Activated CD8-positive, alpha-beta T cell treated with anti-CD3 and anti-CD28 coated beads for 36 hours (primary cell): Measurements from ENCODE around the gene NDST4. TPM values are rescaled to one million over a fixed set of nuclear protein-coding genes. Genes with fewer than 3 reads are reported as not detected.

Experiments used
- ATAC-seq: fragments of 200-7000 bp; cut with Tn5 transposase; one replicate; pipeline ENCODE4 v1.10.0; 2021; ENCODE audit warnings: mild to moderate bottlenecking, moderate library complexity
- CTCF ChIA-PET: fragments of 350-600 bp; sonication (Branson Sonifier 250); formaldehyde crosslinking; loops from one replicate; lab custom pipeline; 2021; ENCODE audit warnings: antibody characterized with exemption; lab: Charles Lee
- POLR2A ChIA-PET: fragments of 350-600 bp; sonication (Branson Sonifier 250); formaldehyde crosslinking; loops from one replicate; lab custom pipeline; 2021; ENCODE audit warnings: antibody characterized with exemption; lab: Charles Lee
- DNase-seq: peaks from one replicate; pipeline ENCODE4 v3.0.0-alpha.2; 2020
- H3K27ac Mint-ChIP-seq: one replicate; pipeline ENCODE4 v1.8.0; 2021; ENCODE audit warnings: mild to moderate bottlenecking, mixed read lengths
- H3K27me3 Mint-ChIP-seq: one replicate; pipeline ENCODE4 v1.8.0; 2021; ENCODE audit warnings: mixed read lengths
- H3K36me3 Mint-ChIP-seq: one replicate; pipeline ENCODE4 v1.8.0; 2021; ENCODE audit warnings: low read depth, mixed read lengths
- H3K4me1 Mint-ChIP-seq: one replicate; pipeline ENCODE4 v1.8.0; 2021; ENCODE audit warnings: low read depth, mixed read lengths
- H3K4me3 Mint-ChIP-seq: one replicate; pipeline ENCODE4 v1.8.0; 2021; ENCODE audit warnings: mild to moderate bottlenecking, moderate library complexity, mixed read lengths
- H3K9me3 Mint-ChIP-seq: one replicate; pipeline ENCODE4 v1.8.0; 2021; ENCODE audit warnings: mixed read lengths
- intact Hi-C: fragments of 100-400 bp; cut with micrococcal nuclease; formaldehyde crosslinking; loops from one replicate; pipeline ENCODE4 v1.10.0; 2022
- total RNA-seq, 2 experiments: library from RNA; stranded (reverse); gene quantifications; one replicate each; pipeline ENCODE4 v1.2.3, GENCODE V29; 2021
- TF ChIP-seq, protein P1 (sequence below): fragments of 200-600 bp; IDR thresholded peaks from one replicate; pipeline ENCODE4 v1.8.0; 2022; ENCODE audit warnings: antibody characterized with exemption, mild to moderate bottlenecking

The NDST4 gene
- total RNA-seq, 2 experiments from 2014 or later, result not detected

- Mint-ChIP-seq H3K36me3 (no peaks in the 10 kb centered on the region), H3K4me3 (no peak overlapping the region), H3K27me3 (no peaks in the 10 kb centered on the region), H3K4me1 (no peaks in the 10 kb centered on the region), H3K9me3 (peaks cover 2% of the 10 kb centered on the region), H3K27ac (no peak overlapping the region)
- TF ChIP-seq, protein P1, sequence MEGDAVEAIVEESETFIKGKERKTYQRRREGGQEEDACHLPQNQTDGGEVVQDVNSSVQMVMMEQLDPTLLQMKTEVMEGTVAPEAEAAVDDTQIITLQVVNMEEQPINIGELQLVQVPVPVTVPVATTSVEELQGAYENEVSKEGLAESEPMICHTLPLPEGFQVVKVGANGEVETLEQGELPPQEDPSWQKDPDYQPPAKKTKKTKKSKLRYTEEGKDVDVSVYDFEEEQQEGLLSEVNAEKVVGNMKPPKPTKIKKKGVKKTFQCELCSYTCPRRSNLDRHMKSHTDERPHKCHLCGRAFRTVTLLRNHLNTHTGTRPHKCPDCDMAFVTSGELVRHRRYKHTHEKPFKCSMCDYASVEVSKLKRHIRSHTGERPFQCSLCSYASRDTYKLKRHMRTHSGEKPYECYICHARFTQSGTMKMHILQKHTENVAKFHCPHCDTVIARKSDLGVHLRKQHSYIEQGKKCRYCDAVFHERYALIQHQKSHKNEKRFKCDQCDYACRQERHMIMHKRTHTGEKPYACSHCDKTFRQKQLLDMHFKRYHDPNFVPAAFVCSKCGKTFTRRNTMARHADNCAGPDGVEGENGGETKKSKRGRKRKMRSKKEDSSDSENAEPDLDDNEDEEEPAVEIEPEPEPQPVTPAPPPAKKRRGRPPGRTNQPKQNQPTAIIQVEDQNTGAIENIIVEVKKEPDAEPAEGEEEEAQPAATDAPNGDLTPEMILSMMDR, result no peak
- DNase-seq (no peak), ATAC-seq (no peak)
- POLR2A ChIA-PET, result no interaction called here
- CTCF ChIA-PET, result no interaction called here
- intact Hi-C loops, result no loop called here
Measured at GRCh38 chr4:114924311-114924710, 189.1 kb downstream of the NDST4 start.

GRCh38 chr4:114922592-114922933 lies 190.9 kb downstream of the NDST4 start:
- H3K27ac Mint-ChIP-seq, result no peak overlapping the region
- no peak for DNase-seq

GRCh38 chr4:114921790-114922591 lies 191.4 kb downstream of the NDST4 start:
- ChIA-PET CTCF (interaction anchor here (0.6 kb wide), 1 partner anchor 12 kb away, joined by 3 read pairs; no protein-coding TSS in a partner anchor), POLR2A (interaction anchor here (0.5 kb wide), 1 partner anchor 130 kb away, joined by 4 read pairs; no protein-coding TSS in a partner anchor)
- ATAC-seq (no peak), DNase-seq (no peak)
- Mint-ChIP-seq H3K4me3 (no peak overlapping the region), H3K4me1 (no peaks in the 10 kb centered on the region), H3K27me3 (no peaks in the 10 kb centered on the region), H3K9me3 (peaks cover 2% of the 10 kb centered on the region), H3K27ac (no peak overlapping the region), H3K36me3 (no peaks in the 10 kb centered on the region)
- TF ChIP-seq, protein P1, result no peak
- intact Hi-C loops, result no loop called here

More at GRCh38 chr4:114922592-114922933, 190.9 kb downstream of the NDST4 start:
- H3K4me1 Mint-ChIP-seq, result no peaks in the 10 kb centered on the region
- H3K4me3 Mint-ChIP-seq, result no peak overlapping the region
- ATAC-seq, result no peak
- peaks cover 2% of the 10 kb centered on the region for H3K9me3 Mint-ChIP-seq
- ChIA-PET CTCF (no interaction called here), POLR2A (no interaction called here)
- intact Hi-C loops, result no loop called here
- TF ChIP-seq, protein P1, result no peak
- H3K27me3 Mint-ChIP-seq, result no peaks in the 10 kb centered on the region
- H3K36me3 Mint-ChIP-seq, result no peaks in the 10 kb centered on the region

DNA sequence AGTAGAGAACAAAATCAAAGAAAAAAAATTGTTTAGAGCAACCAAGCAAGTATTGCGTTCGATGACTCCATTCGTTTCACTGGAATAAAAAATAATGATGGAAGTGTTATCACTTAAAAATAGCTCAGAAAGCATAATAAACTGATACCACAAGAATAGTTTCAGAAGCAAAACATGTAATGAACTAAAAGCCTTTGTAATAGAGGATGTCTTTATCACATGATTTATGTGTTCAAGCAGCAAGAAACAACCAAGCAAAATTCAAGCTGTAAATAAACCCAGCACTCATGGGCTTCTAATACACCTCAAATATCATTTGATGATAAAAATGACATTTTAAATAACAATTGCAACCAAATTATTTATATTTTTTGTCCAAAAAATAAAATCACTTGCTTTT lies 192.2 kb downstream of the NDST4 start:
- CTCF ChIA-PET, result no interaction called here
- ATAC-seq, result no peak
- Mint-ChIP-seq H3K27ac (no peak overlapping the region), H3K36me3 (no peaks in the 10 kb centered on the region), H3K4me3 (no peak overlapping the region), H3K27me3 (no peaks in the 10 kb centered on the region), H3K9me3 (peaks cover 2% of the 10 kb centered on the region), H3K4me1 (no peaks in the 10 kb centered on the region)
- POLR2A ChIA-PET, result no interaction called here
- intact Hi-C loops, result no loop called here
- TF ChIP-seq, protein P1, result no peak
- DNase-seq, result no peak

DNA sequence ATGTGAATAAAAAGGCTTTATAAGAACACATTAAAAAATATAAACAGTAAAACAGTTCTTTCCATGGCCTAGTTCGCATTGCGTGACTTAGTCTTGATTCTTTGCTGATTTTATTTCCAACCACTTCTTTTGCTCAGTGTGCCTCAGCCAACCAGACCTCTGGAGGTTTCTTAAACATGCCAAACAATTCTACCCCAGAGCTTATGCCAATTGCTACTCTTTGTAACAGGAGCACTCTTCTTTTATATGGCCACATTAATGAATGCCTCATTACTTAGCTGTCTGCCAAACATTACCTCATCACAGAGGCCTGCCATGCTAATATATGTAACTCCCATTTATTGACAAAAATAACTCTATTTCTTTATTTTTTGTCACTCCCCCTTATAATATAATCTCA lies 202.3 kb downstream of the NDST4 start:
- ChIA-PET POLR2A (no interaction called here), CTCF (no interaction called here)
- H3K27ac Mint-ChIP-seq, result no peak overlapping the region
- intact Hi-C loops, result no loop called here
- no peaks in the 10 kb centered on the region for H3K9me3 Mint-ChIP-seq
- DNase-seq (no peak), ATAC-seq (no peak)
- no peaks in the 10 kb centered on the region for H3K4me1 Mint-ChIP-seq
- TF ChIP-seq, protein P1, result no peak
- no peaks in the 10 kb centered on the region for H3K36me3 Mint-ChIP-seq
- H3K27me3 Mint-ChIP-seq, result no peaks in the 10 kb centered on the region
- H3K4me3 Mint-ChIP-seq, result no peak overlapping the region
